PC-3 (cell line): ENCODE results near the gene UNG.

ENCODE experiments used
- EZH2 ChIP-seq: fragments of 300-600 bp; sonication (generic); IDR thresholded peaks from one replicate; pipeline ENCODE4 v1.6.1; 2017; ENCODE audit warnings: antibody characterized with exemption, mild to moderate bottlenecking, low read length; ENCODE audit not compliant: unreplicated experiment
- TF ChIP-seq, protein P1 (sequence below): fragments of 300-600 bp; sonication (generic); conservative IDR thresholded peaks from 2 replicates; pipeline ENCODE4 v1.5.1; 2017; ENCODE audit warnings: antibody characterized with exemption, low read depth, mild to moderate bottlenecking, low read length

- TF ChIP-seq, protein P1, sequence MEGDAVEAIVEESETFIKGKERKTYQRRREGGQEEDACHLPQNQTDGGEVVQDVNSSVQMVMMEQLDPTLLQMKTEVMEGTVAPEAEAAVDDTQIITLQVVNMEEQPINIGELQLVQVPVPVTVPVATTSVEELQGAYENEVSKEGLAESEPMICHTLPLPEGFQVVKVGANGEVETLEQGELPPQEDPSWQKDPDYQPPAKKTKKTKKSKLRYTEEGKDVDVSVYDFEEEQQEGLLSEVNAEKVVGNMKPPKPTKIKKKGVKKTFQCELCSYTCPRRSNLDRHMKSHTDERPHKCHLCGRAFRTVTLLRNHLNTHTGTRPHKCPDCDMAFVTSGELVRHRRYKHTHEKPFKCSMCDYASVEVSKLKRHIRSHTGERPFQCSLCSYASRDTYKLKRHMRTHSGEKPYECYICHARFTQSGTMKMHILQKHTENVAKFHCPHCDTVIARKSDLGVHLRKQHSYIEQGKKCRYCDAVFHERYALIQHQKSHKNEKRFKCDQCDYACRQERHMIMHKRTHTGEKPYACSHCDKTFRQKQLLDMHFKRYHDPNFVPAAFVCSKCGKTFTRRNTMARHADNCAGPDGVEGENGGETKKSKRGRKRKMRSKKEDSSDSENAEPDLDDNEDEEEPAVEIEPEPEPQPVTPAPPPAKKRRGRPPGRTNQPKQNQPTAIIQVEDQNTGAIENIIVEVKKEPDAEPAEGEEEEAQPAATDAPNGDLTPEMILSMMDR: no peak
- TF ChIP-seq EZH2: no peak
Observed at GRCh38 chr12:109100741-109101140, 3.3 kb downstream of the UNG start.
